ENCODE results near the gene CDHR4. TPM values are rescaled to one million over a fixed set of nuclear protein-coding genes. Genes with fewer than 3 reads are reported as not detected.

Gene CDHR4
- total RNA-seq, 1 experiment from 2014 or later: 0.17 TPM

GRCh38 chr3:49813497-49814174 lies 14.0 kb upstream of the CDHR4 start, which contains the start of gene UBA7:
Gene UBA7, minus strand, starts transcription at chr3:49813953. Its CDS starts 166 bp downstream, at chr3:49813787.
- DNase-seq (ENCODE audit: low spot score): no peak
- H3K9me3 Mint-ChIP-seq: no peaks in the 10 kb centered on the region
- ATAC-seq: no peak
- ChIA-PET CTCF (interaction anchor here (1.2 to 2.5 kb wide), 4 partner anchors 10 to 94 kb away, joined by 4 to 12 read pairs (median 6); partner anchors contain the start of genes AMIGO3 and INKA1), POLR2A (no interaction called here)
- H3K27ac Mint-ChIP-seq: no peak within 1 kb of the TSS
- H3K4me3 Mint-ChIP-seq: no peak within 1 kb of the TSS
- no peak for TF ChIP-seq ATF3 (CRISPR knock-in tag; conservative IDR thresholded peaks at IDR 0.05)
- no peak for TF ChIP-seq ZBTB21 (CRISPR knock-in tag; IDR thresholded peaks at IDR 0.05; ENCODE audit: borderline replicate concordance)
- no peak for TF ChIP-seq ERG (CRISPR knock-in tag; IDR thresholded peaks at IDR 0.05)
- TF ChIP-seq MLX (CRISPR knock-in tag; IDR thresholded peaks at IDR 0.05): no peak
- TF ChIP-seq ARID4B (CRISPR knock-in tag; IDR thresholded peaks at IDR 0.05; ENCODE audit: borderline replicate concordance): no peak
- no peak for TF ChIP-seq JAZF1 (CRISPR knock-in tag; IDR thresholded peaks at IDR 0.05)
- TF ChIP-seq TCF7 (CRISPR knock-in tag; IDR thresholded peaks at IDR 0.05; ENCODE audit: low read depth): no peak
- no peak for TF ChIP-seq ZNF317 (CRISPR knock-in tag; IDR thresholded peaks at IDR 0.05; ENCODE audit: borderline replicate concordance, low read depth)
- TF ChIP-seq STAT6 (CRISPR knock-in tag; conservative IDR thresholded peaks at IDR 0.05; ENCODE audit: low read depth): no peak
- TF ChIP-seq NR3C1 (CRISPR knock-in tag; conservative IDR thresholded peaks at IDR 0.05; ENCODE audit: low read depth): no peak
- no peak for TF ChIP-seq MAX (CRISPR knock-in tag; IDR thresholded peaks at IDR 0.05)
- no peak for TF ChIP-seq PREB (CRISPR knock-in tag; IDR thresholded peaks at IDR 0.05; ENCODE audit: borderline replicate concordance)
- TF ChIP-seq KAT7 (CRISPR knock-in tag; IDR thresholded peaks at IDR 0.05; ENCODE audit: borderline replicate concordance): no peak
- TF ChIP-seq ZNF121 (CRISPR knock-in tag; IDR thresholded peaks at IDR 0.05): no peak
- TF ChIP-seq TEAD4 (CRISPR knock-in tag; IDR thresholded peaks at IDR 0.05): no peak
- no peak for TF ChIP-seq HMGA2 (CRISPR knock-in tag; IDR thresholded peaks at IDR 0.05)
- no peaks in the 10 kb centered on the region for H3K36me3 Mint-ChIP-seq
- no peaks in the 10 kb centered on the region for H3K27me3 Mint-ChIP-seq (ENCODE audit: low read depth)
- no peaks in the 10 kb centered on the region for H3K4me1 Mint-ChIP-seq
